Activated T-cell treated with anti-CD3 and anti-CD28 coated beads for 48 hours (primary cell): ENCODE measurements around the gene SULT2B1.

Source experiments
- DNase-seq: peaks from one replicate; pipeline ENCODE4 v3.0.0-alpha.2; 2020; ENCODE audit warnings: low read depth

SULT2B1 gene

GRCh38 chr19:48600679-48601417, 48.9 kb downstream of the SULT2B1 start:
- no peak for DNase-seq

DNA sequence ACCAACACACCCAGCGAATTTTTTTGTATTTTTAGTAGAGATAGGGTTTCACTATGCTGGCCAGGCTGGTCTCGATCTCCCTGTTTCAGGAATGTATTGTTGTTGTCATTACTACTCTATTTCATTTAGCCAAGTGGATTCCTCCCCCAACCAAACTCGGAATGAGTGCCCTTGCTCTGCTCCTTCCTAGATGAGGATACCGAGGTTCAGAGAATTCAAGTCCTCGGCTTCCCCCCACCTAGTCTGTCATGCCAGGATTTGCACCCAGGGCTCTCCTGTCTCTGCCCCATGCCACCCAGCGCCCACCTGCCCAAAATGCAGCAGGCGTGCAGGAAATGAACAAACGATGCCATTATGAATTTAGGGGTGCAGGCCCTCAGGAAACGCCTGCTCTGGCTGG, 51.0 kb downstream of the SULT2B1 start:
- DNase-seq = no peak

- DNase-seq = no peak
Observed at GRCh38 chr19:48603449-48603848, 51.5 kb downstream of the SULT2B1 start.

- no peak for DNase-seq
Observed at GRCh38 chr19:48603850-48604249, 51.9 kb downstream of the SULT2B1 start.

DNA sequence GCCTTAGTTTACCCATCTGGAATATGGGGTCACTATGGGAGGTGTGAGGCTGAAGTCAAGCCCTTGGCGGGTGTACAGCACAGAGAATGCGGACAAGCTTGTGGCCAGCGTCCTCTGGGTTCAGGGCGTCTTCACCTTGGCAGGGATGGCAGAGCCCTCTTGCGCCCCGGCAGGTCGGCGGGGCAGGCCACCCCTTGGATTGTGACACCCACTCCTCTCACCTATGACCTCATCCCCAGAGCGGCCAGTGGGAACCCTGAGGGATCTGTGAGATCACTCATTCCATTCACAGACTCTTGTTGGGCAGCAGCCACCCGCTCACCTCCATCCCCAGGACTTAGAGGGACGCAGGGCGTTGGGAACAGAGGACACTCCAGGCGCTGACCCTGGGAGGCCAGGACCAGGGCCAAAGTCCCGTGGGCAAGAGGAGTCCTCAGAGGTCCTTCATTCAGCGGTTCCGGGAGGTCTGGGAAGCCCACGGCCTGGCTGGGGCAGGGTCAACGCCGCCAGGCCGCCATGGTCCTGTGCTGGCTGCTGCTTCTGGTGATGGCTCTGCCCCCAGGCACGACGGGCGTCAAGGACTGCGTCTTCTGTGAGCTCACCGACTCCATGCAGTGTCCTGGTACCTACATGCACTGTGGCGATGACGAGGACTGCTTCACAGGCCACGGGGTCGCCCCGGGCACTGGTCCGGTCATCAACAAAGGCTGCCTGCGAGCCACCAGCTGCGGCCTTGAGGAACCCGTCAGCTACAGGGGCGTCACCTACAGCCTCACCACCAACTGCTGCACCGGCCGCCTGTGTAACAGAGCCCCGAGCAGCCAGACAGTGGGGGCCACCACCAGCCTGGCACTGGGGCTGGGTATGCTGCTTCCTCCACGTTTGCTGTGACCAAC, 54.7 kb downstream of the SULT2B1 start, which contains the start of gene SPACA4:
Gene SPACA4, plus strand, starts transcription at position 280 of the 896 bp plus-strand sequence. Its CDS starts 237 bp downstream, at position 517.
- DNase-seq = no peak

DNA sequence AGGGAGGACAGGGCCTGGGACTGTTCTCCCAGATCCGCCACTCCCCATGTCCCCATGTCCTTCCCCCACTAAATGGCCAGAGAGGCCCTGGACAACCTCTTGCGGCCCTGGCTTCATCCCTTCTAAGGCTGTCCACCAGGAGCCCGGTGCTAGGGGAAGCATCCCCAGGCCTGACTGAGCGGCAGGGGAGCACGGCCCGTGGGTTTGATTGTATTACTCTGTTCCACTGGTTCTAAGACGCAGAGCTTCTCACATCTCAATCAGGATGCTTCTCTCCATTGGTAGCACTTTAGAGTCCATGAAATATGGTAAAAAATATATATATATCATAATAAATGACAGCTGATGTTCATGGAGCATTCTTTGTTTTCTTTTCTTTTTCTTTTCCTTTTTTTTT, 55.4 kb downstream of the SULT2B1 start:
- no peak for DNase-seq

DNA sequence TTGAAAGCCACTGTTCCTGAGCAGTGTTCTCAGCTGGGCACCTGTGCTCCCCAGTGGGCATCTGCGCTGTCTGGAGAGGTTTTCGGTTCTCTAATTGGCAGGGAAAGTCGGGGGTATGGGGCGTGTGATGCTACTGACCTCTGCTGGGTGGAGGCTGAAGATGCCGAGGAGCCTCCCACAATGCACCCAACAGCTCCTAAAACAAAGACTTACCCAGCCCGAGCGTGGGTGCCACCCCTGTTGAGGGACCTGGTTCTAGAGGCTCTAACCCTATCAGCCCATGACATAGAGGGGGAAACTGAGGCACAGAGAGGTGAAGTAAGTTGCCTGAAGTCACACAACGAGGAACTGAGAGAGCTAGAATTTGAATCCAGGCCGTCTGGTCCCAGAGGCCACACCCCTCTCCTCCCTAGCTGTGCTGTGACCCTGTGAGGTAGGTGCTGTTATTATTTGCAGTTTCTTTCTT, 56.9 kb downstream of the SULT2B1 start:
- no peak for DNase-seq

- DNase-seq = no peak
Observed at GRCh38 chr19:48609571-48610108, 57.7 kb downstream of the SULT2B1 start.

DNA sequence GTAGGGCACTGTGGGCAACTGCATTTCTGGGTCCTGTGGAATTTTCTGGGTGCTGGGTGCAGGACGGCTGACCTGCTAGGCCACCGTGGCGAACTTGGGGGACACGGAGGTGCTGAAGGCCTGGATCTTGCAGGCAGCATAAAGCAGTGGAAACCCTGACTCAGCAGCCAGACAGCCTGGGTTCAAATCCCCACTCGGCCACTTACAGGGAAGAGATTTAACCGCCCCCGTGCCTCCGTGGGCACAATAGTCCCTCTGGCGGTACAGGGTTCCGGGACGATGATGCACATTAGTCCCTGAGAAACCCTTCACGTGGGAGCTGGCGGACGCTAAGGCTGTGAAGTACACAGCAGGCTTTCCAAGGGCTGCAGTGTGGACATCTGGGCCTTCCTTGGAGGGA, 59.9 kb downstream of the SULT2B1 start:
- DNase-seq = no peak

- no peak for DNase-seq
Observed at GRCh38 chr19:48613024-48613851, 61.3 kb downstream of the SULT2B1 start.

- no peak for DNase-seq
Observed at GRCh38 chr19:48613852-48614435, 62.0 kb downstream of the SULT2B1 start.

GRCh38 chr19:48614436-48615230, 62.7 kb downstream of the SULT2B1 start, which contains the start of gene FAM83E:
Gene FAM83E (minus strand): TSS chr19:48615076. CDS start chr19:48613372, 1,704 bp downstream.
- no peak for DNase-seq

- no peak for DNase-seq
Observed at GRCh38 chr19:48615231-48616040, 63.5 kb downstream of the SULT2B1 start.

GRCh38 chr19:48616041-48616436, 64.1 kb downstream of the SULT2B1 start:
- no peak for DNase-seq

DNA sequence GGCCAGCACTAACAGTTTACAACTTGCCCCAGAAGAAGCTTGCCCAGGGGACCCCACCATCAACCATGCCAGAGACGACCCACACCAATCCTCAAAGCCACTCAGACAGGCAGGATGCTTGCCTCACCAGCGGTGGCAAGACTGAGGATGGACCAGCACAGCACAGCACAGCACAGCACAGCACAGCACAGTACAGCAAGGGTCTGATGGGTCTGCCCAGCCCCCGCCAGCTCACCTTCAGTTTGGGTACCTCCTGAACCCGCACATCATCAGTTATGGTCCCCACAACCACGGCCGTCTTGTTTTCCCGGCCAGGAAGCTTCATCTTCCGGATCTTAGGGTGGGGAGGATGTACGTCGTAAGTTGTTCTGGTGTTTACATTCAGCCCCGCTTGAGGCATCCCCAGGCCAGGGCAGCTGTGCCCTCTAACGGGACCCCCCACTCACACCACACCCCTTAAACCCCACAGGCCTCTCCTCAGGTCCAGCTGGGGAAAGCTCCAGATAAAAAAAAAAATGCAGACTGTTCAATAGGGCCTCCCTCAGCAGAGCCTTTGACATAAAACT, 64.6 kb downstream of the SULT2B1 start:
- no peak for DNase-seq

GRCh38 chr19:48617146-48617937, 65.4 kb downstream of the SULT2B1 start:
- no peak for DNase-seq

DNA sequence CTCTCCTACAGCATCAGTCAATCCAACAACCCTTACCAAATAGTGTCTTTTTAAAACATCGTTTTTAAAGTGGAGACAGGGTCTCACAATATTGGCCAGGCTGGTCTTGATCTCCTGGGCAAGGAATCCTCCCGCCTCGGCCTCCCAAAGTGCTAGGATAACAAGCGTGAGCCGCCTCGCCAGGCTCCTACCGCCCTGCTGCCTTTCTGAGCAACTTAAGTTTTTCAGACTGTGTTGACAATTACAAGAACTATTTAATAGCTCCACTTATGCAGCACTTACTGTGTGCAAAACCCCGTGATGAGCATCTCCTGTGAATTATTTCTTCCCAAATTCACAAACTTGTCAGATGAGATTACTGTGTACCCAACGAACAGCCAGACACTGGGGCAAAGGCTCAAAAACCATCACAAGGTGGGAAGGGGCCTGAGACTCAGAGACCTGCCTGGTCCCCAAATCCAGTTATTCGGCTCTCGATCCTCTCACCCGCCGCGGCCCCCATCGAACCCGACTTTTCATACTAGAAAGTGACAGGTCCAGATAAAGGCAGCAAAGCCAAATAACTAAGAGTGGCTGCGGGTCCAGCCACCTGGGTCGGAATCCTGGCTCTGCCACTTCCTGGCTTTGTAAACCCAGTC, 66.4 kb downstream of the SULT2B1 start:
- DNase-seq = no peak
